Hepatic stellate cell (primary cell): Measurements from ENCODE around the gene TMEM126A.
A peak's percentile ranks its signal among the peaks of the same experiment; 100 is the strongest.
"Not testable (repeated sequence)": the region's sequence is repeated elsewhere in the genome, so short reads cannot be mapped to it uniquely, and the experiment has no call there.

Source experiments
- DNase-seq: peaks from one replicate; pipeline ENCODE4 v3.0.0; 2011; ENCODE audit warnings: low spot score

TMEM126A gene

GRCh38 chr11:85658180-85658579 is 10.4 kb downstream of the TMEM126A start:
- DNase-seq = no peak

DNA sequence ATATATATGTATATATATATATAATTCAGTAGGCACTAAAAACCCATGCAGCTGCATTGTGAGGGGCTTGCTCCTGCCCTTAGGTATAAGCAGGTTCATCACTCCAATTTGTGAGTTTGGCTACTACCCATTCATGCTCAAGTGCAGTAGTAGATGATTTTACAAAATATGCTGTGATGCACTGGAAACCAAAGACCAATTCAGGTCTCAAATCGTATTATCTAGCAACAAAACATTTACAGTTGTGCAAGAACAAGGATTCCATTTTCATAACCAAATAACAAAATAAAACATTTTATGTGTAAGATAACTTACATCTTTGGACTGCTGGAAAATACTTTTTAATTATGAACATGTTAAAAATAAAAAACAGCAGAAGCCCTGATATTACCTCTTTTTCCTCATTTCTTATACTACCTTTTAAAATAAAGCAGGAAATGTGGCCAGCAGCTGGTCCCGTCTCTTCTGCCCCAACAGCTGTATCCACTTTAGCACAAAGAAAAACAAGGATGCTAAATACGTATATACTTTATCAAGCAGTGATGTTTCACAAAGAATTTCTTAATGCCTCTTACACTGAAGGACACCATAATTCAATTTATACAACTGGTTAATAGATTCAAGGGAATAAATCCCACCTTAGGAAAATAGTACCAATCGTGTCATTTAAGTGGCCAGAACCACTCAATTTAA is 14.4 kb downstream of the TMEM126A start:
- DNase-seq = peak; percentile 13

DNA sequence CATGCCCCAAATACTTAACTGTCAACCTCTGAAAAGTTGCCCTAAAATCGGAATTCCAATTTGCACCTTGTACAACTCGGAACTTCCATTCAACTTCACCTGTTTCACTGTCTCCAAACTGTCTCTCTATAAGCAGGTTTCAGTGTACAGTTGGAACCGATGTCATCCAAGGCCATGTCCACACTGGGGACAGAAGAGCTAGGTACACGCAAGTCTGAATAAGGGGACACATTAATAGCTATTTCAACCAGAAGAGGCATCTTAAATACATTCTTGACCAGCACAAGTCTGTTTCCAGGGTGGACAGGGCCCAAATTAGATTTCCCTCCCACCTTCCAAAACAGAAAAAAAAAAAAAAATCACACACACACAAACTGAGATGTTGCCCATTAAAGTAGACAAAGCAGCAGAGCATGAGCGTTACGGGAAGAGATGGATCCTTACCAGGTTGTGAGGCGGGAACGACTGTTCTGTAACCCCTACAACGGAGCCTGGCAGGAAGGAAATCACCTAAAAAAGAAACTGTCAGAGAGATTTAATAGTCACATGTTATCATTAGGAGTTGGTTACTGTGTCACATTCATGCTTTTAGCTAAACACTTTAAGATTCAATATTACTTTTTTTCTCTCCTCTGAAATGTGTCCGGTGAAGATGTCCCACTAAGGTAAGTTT is 15.4 kb downstream of the TMEM126A start:
- DNase-seq = no peak

- DNase-seq = peak; percentile 64
These were observed 16.2 kb downstream of the TMEM126A start for GRCh38 chr11:85663753-85664614.

DNA sequence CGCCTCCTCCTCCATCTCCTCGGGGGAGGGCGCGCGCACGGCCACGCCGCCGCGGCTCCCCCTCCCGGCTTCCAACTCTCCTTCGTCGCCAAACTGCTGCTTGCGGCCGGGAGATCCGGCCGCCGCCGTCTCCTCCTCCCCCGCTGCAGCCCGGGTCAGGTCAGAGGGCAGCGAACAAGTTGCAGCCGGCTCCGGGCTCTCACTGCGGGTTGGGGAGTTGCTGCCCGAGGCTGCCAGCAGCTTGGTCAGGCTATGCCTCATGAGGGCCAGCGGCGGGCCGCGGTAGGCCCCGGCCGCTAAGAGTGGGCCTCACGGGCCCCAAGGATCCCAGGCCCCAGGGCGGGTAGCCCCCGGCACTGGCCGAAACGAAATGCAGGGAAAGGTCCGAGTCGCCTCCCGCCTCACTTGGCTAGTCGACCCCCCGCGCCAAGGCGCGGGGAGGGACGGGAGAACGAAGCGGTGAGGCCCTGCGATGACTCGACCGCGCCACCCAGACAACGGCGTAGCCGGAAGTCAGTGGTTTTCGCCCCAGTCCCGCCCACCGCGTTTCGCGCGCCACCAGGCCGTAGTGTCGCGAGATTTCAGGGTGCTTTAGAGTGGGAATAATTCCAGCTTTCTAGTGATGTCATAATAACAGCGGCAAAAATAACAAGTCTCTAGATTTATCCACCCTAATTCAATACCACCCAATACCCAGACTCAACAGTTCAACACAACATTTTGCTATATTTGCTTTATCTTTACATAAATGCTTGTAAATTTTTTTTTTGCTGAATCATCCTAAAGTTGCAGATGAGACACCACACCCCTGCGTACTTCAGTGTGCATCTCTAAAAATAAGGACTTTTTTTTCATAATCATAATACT is 17.1 kb downstream of the TMEM126A start, which contains the start of gene CREBZF:
CREBZF (minus strand) TSS at position 515 of the 867 bp plus-strand sequence; CDS start at position 261, 254 bp downstream.
- DNase-seq = peak; percentile 90

- no peak for DNase-seq
These were observed 18.0 kb downstream of the TMEM126A start for GRCh38 chr11:85665733-85666132.

GRCh38 chr11:85666687-85667086 is 18.9 kb downstream of the TMEM126A start:
- no peak for DNase-seq

DNA sequence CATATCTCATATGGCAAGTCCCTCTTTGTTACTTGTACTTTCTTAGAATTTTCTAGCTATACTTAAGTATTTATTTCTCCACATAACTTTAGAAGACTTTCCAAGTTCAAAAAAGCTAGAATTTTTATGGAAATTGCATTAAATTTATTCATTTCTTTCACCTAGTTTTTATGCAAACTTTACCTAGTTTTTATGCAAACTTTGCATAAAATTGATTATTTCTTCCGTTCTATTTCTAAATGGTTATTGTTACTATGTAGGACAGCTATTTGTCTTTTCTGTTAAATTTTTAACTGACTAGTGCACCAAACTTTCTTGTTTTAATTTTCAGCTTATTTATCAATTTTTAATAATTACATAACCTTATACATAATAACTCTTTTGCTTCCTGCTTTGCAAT is 20.4 kb downstream of the TMEM126A start:
- no peak for DNase-seq

DNA sequence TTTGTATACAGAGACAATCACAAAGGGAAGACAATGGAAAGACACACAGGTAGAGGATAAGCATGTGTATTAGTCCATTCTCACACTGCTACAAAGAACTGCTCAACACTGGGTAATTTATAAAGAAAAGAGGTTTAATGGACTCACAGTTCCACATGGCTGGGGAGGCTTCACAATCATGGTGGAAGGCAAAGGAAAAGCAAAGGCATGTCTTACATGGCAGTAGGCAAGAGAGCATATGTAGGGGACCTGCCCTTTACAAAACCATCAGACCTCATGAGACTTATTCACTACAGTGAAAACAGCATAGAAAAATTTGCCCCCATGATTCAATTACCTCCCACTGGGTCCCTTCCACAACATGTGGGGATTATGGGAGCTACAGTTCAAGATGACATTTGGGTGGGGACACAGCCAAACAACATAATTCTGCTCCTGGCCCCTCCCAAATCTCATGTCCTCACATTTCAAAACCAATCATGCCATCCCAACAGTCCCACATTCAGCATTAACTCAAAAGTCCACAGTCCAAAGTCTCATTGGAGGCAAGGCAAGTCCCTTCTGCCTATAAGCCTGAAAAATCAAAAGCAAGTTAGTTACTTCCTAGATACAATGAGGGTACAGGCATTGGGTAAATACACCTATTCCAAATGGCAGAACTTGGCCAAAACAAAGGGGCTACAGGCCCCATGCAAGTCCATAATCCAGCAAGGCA is 23.3 kb downstream of the TMEM126A start:
- DNase-seq = not testable (repeated sequence)

GRCh38 chr11:85672105-85672902 is 24.5 kb downstream of the TMEM126A start:
- no peak for DNase-seq

GRCh38 chr11:85673393-85673792 is 25.6 kb downstream of the TMEM126A start:
- no peak for DNase-seq

DNA sequence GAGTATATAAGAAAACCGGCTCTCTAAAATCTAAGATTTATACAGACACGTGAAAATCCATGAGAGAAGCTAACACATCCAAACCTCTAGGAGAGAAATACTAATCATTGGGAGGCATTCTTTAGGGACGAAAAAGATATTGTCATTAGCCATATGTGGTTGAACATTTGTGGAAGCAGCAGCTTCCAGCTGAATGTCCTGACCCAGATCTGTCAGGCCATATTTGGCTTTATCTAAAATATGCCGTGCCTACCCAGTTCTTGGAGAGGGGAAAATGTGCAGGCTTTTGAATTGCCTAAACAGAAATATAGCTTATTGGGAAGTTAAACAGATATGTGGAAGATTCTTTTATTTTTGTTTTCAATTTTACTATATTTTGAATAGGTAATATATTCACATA is 31.8 kb downstream of the TMEM126A start:
- no peak for DNase-seq

DNA sequence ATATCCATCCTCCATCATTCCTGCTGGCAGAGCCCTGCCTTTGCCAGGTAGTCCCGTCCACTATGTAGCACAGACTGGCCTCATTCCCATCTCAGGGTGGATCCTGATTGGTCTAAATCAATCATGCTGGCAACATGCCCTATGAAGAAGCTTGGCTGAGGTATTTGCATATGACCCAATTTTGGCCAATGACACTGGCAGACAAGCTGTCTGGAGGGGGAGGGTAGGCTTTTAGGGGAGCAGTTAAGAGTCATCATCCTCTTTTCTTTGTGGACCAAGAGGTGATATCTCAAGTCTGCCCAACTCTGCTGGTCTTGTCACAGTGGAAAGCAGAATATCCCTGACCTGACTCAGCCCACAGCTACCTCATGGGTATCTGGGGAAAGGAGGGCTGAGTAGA is 33.1 kb downstream of the TMEM126A start:
- DNase-seq = no peak

DNA sequence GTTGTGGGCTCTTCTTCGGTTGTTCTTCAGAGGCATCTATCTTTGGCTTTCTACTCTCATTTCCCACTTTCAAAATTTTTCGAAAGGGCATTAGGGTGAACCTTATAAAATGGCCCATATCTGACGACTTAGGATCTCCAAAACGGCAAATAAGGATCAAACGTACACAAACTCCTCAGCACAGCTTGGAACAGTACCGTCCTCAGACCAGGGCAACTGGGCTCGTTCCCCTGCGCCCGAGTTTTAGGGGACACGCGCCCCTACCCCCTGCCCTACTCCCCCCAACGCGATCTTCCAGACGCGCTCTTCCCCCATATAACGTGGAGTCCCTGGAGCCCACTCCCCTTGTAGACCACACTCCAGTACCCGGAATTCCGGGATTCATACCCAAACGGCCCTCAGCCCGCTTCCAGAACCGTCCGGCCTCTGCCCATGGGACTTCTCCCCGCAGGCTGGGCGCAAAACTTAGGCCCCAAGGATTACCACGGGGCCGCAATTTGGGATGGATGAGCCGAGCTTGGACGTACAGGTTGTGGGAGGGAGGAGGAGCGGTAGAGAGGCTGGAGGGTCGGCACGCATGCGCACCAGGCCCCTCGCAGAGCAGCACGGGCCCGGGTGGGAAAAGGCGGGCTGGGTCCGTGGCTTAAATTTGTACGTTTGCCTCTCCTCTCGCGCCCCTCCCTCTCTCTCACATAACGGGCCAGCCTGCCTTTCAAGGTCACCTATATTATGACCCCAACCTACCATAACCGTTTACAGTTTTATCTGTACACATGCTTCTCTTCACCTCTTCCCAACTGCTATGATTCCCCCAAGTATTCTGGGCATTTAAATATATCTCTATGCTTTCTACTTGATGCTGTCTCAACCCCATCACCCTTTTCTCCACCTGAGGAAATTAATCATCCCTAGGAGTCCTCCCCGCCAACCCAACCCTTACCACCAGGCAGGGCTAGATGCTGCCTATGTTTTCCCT is 34.9 kb downstream of the TMEM126A start:
- peak; percentile 84 for DNase-seq

- DNase-seq = peak; percentile 15
These were observed 37.5 kb downstream of the TMEM126A start for GRCh38 chr11:85685125-85685819.

GRCh38 chr11:85685820-85686459 is 38.2 kb downstream of the TMEM126A start, which contains the start of gene CCDC89:
Gene CCDC89, minus strand, starts transcription at chr11:85686195. Its CDS starts 65 bp downstream, at chr11:85686130.
- peak; percentile 98 for DNase-seq

DNA sequence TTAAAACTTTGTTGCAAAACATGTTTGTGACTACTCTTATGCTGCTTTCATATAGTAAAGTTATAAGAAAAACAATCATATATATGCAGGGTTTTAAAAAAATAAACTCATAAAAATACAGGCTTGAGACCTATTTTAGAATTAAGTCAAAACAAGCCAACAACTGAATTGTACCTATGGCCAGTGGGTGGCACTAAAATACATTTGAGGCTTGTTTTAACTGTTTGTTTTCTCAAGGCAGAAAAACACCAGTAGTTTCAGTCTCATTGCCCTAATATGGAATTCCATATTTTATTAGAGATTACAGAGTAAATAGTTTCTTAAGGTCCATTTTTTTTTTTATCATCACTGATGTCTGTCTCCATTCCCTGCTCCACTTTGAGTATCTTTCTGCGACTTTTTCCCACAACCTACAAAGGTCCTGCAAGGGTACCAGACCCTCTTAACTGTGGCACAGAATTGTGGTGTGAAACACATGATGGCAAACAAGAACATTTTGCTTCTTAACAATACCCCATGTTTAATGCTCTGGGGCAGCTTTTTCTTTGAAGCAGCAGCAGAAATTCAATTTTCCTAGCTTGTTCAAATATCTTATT is 46.7 kb downstream of the TMEM126A start:
- peak; percentile 37 for DNase-seq
